Measurements from ENCODE around the gene DTL.

Gene DTL

GRCh38 chr1:212039622-212040021 is 4.1 kb downstream of the DTL start:
- DNase-seq: no peak

DNA sequence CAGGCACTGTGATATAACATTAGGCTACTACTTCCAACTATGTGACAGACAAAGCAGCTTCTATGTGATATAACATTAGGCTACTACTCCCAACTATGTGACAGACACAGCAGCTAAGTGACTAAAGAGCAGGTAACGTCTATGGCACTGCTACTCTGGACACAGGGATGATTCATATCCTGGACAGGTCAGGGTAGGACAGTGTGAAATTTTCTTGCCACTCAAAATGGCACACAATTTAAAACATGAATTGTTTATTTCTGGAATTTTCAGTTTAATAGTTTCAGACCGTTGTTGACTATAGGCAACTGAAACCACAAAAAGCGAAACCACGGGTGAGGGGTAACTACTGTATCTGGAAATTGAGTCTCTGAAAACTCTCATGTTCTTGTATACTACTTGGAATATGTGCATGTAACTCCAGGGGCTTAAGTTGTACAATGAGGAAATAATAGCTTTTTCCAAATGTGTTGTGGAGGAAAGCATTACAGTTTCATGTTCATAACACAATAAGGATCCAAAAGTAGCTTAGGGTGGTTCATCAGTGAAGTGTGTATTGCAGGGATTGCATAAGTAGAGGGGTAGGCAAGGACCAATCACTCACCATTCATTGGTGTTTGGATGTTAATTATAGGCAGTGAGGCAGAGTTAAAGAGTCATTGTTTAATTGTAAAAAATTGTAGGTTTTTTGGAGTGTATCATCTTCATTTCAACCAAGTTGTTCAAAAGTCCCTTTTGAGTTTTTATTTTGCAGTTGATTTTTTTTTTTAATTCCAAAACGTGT is 5.3 kb downstream of the DTL start:
- no peak for DNase-seq

DNA sequence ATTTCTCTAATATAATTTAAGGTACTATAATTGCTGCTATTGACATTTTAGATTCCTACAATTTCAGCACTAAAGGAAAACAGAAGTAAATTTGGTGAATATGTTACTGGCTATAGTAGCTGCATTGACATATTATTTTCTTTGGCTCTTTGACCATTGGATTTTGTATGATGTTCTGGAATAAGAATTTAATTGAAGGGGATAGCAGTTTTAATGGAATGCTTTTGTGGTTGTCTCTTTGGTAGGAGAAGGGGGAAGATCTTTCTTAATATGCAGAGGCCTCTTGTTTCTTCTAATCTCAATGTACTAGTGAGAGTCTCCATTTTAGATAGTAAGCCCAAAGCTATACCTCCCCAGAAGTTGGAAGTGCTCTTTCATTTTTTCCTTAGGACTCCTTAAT is 6.9 kb downstream of the DTL start:
- DNase-seq: no peak

DNA sequence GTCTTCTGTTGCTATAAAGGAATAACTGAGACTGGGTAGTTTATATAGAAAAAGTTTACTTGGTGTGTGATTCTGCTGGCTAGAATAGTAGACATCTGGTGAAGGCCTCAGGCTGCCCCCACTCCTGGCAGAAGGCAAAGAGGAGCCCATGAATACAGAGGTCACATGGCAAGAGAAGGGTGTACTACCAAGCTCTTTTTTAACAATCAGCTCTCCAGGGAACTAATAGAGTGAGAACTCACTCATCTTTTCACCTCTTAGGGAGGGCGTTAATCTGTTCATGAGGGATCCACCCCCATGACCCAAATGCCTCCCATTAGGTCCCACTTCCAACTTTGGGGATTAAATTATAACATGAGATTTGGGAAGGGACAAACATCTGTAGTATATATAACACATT is 9.3 kb downstream of the DTL start:
- DNase-seq: no peak

DNA sequence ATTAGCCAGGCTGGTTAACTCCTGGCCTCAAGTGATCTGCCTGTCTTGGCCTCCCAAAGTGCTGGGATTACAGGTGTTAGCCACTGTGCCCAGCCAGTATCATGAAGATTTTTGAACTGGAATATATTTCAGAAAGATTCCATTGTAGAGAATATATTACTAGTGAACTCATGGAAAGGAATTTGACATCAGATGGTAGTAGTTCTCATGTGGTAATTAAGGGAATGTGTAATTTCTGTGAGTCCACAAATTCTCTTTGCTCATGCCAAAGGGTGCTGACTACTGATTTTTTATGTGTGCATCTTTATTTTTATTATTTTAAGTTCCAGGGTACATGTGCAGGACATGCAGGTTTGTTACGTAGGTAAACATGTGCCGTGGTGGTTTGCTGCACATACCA is 10.4 kb downstream of the DTL start:
- DNase-seq: no peak

GRCh38 chr1:212053993-212054392 is 18.4 kb downstream of the DTL start:
- no peak for DNase-seq

- no peak for DNase-seq
These were observed 19.8 kb downstream of the DTL start for GRCh38 chr1:212055333-212055732.

GRCh38 chr1:212060632-212061472 is 25.3 kb downstream of the DTL start:
- no peak for DNase-seq

DNA sequence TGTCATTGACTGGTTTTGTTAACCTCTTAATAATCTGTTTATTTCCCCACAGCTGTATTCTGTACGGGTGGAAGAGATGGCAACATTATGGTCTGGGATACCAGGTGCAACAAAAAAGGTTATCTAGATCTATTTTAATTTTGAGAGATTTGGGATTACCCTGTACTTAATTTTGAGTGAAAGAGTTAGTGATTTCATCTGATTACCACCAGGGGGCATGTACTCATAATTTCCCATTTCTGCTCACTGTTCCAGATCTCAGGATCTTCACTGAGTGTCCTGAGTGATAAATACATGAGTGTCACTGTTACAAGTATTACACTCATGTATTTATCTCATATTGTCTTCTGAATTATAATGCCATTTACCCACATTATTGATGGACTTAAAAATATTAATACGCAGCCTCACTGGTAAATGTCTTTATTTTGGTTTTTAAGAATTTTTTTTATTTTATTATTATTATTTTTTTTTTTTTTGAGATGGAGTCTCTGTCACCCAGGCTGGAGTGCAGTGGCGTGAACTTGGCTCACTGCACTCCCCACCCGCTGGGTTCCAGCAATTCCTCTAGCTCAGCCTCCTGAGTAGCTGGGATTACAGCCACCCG is 27.4 kb downstream of the DTL start:
- no peak for DNase-seq

- no peak for DNase-seq
These were observed 32.2 kb downstream of the DTL start for GRCh38 chr1:212067787-212068186.

DNA sequence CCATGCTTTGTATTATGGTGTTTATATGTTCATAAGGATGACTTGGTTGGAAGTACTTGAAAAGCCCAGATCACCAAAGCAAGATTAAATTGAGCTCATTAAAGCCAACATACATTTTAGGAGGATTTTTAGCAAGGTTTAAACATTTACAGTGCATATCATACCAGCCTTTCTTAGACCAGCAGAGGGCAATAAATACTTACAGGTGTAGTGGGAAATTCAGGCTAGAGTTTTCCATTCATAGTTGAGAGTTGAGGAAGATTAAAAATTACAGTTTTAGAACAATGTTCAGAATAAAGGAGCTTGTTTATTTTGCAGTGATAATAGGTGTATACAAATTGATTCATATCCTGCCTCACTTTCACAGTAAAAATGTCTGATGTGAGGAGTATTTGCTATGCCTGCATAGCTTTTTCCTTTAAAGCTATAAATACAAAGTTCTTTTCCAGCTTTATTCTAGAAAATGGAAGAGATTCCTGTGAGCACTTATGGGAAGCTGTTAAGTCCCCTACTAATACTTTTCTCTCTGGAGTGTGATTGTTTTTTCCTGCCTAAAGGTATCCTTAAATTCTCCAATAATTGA is 35.3 kb downstream of the DTL start:
- DNase-seq: no peak

DNA sequence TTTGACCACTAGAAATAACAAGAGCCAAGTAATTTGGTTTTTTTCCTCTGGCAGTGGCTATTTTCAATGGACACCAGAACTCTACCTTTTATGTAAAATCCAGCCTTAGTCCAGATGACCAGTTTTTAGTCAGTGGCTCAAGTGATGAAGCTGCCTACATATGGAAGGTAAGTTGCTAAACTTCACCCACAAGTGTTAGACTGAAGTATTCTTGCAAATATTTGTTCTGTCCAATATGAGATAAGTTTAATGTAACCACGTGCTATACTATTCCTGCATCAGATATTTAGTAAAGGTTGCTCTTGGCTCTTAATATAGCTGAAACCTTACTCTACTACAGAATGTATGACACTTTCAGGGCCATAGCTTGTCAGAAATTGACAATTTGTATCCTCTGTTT is 36.5 kb downstream of the DTL start:
- no peak for DNase-seq

GRCh38 chr1:212073490-212073889 is 37.9 kb downstream of the DTL start:
- no peak for DNase-seq

- DNase-seq: no peak
These were observed 38.8 kb downstream of the DTL start for GRCh38 chr1:212074313-212074712.

- no peak for DNase-seq
These were observed 39.3 kb downstream of the DTL start for GRCh38 chr1:212074856-212075255.

GRCh38 chr1:212077028-212077427 is 41.5 kb downstream of the DTL start:
- DNase-seq: no peak

- DNase-seq: no peak
These were observed 43.3 kb downstream of the DTL start for GRCh38 chr1:212078826-212079225.

DNA sequence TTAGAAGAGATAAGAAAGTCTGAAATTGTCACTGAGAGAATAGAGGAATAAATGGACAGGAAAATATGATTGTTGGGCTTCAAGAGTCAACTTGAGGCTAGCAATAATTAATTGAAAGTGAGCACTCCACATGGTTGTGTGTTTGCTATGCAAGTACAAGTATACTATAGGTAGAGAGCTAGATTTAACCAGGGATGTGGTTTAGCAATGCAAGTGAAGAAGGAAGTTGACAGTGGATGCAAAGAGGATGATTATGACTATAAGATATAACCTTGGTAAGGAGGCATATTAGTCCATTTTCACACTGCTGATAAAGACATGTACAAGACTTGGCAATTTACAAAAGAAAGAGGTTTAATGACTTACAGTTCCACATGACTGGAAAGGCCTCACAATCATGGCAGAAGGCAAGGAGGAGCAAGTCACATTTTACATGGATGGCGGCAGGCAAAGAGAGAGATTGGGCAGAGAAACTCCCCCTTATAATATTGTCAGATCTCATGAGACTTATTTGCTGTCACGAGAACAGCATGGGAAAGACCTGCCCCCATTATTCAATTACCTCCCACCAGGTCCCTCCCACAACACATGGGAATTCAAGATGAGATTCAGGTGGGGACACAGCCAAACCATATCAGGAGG is 47.3 kb downstream of the DTL start:
- no peak for DNase-seq

GRCh38 chr1:212089560-212090163 is 54.1 kb downstream of the DTL start:
- DNase-seq: no peak

DNA sequence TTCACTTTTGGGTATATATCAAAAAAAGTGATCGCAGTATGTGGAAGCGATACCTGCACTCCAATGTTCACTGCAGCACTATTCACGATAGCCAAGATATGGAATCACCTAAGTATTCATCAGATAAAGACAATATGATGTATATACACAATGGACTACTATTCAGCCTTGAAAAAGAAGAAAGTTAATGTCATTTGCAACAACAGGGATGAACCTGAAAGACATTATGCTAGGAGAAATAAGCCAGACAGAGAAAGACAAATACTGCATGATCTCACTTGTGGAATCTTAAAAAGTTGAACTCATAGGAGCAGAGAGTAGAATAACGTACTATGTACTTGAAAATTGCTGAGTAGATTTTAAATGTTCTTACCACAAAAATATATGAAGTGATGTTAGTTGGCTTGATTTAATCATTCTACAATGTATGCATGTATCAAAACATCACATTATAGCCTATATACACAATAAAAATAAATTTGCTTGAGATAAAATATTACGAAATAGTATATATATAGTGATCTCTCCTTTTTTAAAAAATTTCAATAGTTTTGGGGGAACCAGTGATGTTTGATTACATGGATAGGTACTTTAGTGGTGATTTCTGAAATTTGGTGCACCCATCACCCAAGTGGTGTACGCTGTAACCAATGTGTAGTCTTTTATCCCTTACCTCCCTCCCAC is 56.0 kb downstream of the DTL start:
- DNase-seq: no peak

GRCh38 chr1:212097360-212097759 is 61.8 kb downstream of the DTL start:
- DNase-seq: no peak

GRCh38 chr1:212098310-212098709 is 62.8 kb downstream of the DTL start:
- no peak for DNase-seq
